Erythroblast (primary cell): Measurements from ENCODE around the gene AKT2.

ENCODE experiments used
- GATA1 ChIP-seq: IDR thresholded peaks from 2 replicates; pipeline ENCODE4 v1.6.1; 2011; ENCODE audit warnings: low read depth, mild to moderate bottlenecking, control low read depth, low read length, moderate library complexity
- POLR2A ChIP-seq: IDR thresholded peaks from 2 replicates; pipeline ENCODE4 v1.6.1; 2011; ENCODE audit warnings: mild to moderate bottlenecking, low read length

DNA sequence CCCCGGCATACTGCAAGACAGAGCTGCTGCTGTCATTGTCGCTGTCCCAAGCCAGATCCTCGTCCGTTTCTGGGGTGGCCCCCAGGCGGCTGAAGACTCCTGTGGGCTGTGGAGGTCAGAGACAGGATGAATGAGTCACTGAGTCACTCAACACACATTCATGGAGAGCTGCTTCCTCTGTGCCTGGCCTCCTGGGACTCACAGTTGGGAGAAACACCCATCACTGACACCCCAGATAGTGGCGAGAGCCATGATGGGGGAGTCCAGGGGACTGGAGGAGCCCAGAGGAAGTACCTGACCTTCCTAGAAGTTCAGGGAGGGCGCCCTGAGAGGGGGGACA, 37.1 kb upstream of the AKT2 start:
- no peak for TF ChIP-seq POLR2A
- no peak for TF ChIP-seq GATA1
